ENCODE data around the gene MRPS23. TPM values are rescaled to one million over a fixed set of nuclear protein-coding genes. Genes with fewer than 3 reads are reported as not detected.

Gene MRPS23
- total and polyA plus RNA-seq, 2 experiments from 2014 or later = 33.4 to 61.1 TPM

DNA sequence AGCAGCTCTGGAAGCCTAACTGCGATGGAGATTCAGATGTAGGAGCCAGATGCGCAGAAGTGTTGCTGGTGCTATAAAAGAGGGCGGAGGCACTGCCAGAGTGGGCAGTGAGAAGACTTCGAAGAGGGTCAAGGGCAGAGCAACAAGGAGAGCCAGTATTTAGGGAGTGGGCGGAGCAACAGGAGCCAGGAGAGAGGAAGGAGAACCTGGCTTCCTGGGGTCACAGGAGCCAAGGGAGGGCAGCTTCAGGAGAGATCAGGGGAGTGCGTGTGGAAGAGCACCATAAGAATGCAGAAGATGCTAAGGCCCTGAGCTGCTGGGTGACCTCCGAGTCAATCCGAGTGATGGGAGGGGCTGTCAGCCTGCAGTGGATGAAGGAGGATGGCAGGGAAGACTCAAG is 14.4 kb upstream of the MRPS23 start:
- no peak overlapping the region for H3K4me2 ChIP-seq (ENCODE audit: unreplicated experiment)
- no peaks in the 10 kb centered on the region for H3K9me3 ChIP-seq (ENCODE audit: low read depth)
- 87 to 89% methylated on average over 8 of the region's 8 CpGs for WGBS, 2 experiments (ENCODE audit: low coverage in 1 of 2, low lambda C conversion rate in 2 of 2, missing lambda C conversion rate in 2 of 2)
- no peaks in the 10 kb centered on the region for H3K79me2 ChIP-seq (ENCODE audit: insufficient read depth)
- H3K9me2 ChIP-seq (ENCODE audit: insufficient read depth) = no peaks in the 10 kb centered on the region
- H3F3A ChIP-seq (ENCODE audit: insufficient read depth) = peaks cover 16% of the 10 kb centered on the region
- no peak overlapping the region for H3K4me3 ChIP-seq
- no peak for TF ChIP-seq EZH2phosphoT487 (IDR thresholded peaks at IDR 0.05; ENCODE audit: insufficient read depth, low read depth)
- no peak overlapping the region for H3K9ac ChIP-seq
- H3K36me3 ChIP-seq (ENCODE audit: low read depth) = no peaks in the 10 kb centered on the region
- no peak overlapping the region for H2AFZ ChIP-seq
- peaks cover 32% of the 10 kb centered on the region for H3K4me1 ChIP-seq (ENCODE audit: insufficient read depth)
- H3K27me3 ChIP-seq (replicated peaks; ENCODE audit: insufficient read depth) = no peaks in the 10 kb centered on the region
- in situ Hi-C loops (cut with MboI) = no loop called here
- no peaks in the 10 kb centered on the region for H4K20me1 ChIP-seq (ENCODE audit: insufficient read depth)
- H3K27ac ChIP-seq = no peak overlapping the region
- no peak for DNase-seq

DNA sequence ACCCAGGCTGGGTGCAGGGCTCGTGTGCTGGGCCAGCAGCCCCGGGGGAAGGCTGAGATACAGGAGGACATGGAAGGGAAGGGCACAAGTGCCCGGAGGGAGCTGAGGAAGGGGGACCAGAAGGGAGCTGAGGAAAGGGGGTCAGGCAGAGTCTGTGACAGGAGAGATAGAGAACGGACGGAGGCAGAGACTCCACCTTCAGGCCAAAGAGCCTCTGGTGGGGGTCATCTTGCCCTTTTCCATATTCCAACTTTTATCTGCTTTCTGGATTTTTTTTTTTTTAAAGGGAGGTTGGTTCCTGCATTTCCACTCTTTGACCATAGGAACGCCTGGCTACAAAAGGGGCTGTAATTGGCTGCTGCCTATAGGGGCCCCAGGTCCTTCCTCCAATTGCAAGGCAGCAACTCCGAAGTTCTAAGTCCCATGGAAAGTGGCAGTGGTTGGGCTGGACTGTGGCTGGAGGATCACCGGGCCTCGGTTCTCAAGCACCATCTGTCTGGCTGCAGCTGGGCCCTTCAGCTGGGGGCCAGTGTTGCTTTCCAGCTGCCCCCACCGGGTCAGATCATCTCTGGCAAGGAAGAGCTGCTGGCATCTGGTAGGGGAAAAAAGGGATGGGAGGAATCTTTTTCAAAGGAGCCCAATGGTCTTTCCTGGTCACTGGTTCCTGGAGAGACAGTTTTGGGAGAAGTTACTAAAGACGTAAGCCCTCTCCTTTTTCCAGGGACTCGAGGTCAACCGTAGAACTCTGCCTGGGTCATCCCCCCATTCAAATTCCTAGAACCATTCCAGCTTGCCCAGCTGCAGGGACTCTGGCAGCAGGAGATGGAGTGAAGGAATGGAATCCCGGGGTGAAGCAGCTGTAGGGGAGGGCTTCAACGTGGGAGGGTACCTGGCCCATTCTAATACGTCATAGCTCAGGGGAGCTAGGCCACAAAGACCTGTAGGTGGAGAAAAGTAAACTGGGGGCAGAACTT is 13.1 kb upstream of the MRPS23 start:
- DNase-seq = no peak

GRCh38 chr17:57861790-57862693 is 12.2 kb upstream of the MRPS23 start:
- DNase-seq = peak; percentile 68
- H2AFZ ChIP-seq = 0 out of 2 replicates have a peak overlapping the region, but pooled peaks have one; percentile 52
- WGBS, 2 experiments (ENCODE audit: low coverage in 1 of 2, low lambda C conversion rate in 2 of 2, missing lambda C conversion rate in 2 of 2) = 10 to 16% methylated on average over 25 to 51 of the region's 58 CpGs

More for the DNA sequence above, 13.1 kb upstream of the MRPS23 start:
- WGBS, 2 experiments (ENCODE audit: low coverage in 1 of 2, low lambda C conversion rate in 2 of 2, missing lambda C conversion rate in 2 of 2) = 80 to 82% methylated on average over 16 of the region's 16 CpGs
- H3K27ac ChIP-seq = no peak overlapping the region
- peaks cover 19% of the 10 kb centered on the region for H3K4me1 ChIP-seq (ENCODE audit: insufficient read depth)
- no peak overlapping the region for H3K4me2 ChIP-seq (ENCODE audit: unreplicated experiment)
- TF ChIP-seq EZH2phosphoT487 (IDR thresholded peaks at IDR 0.05; ENCODE audit: insufficient read depth, low read depth) (no peak), EZH2 (IDR thresholded peaks at IDR 0.05; ENCODE audit: insufficient read depth, poor library complexity, severe bottlenecking) (no peak)
- in situ Hi-C loops (cut with MboI) = no loop called here
- H2AFZ ChIP-seq = no peak overlapping the region
- no peak overlapping the region for H3K9ac ChIP-seq
- no peaks in the 10 kb centered on the region for H3K36me3 ChIP-seq (ENCODE audit: low read depth)
- no peaks in the 10 kb centered on the region for H3K79me2 ChIP-seq (ENCODE audit: insufficient read depth)
- peaks cover 12% of the 10 kb centered on the region for H3F3A ChIP-seq (ENCODE audit: insufficient read depth)
- H3K4me3 ChIP-seq = no peak overlapping the region
- H3K9me3 ChIP-seq (ENCODE audit: low read depth) = no peaks in the 10 kb centered on the region
- H3K9me2 ChIP-seq (ENCODE audit: insufficient read depth) = no peaks in the 10 kb centered on the region
- no peaks in the 10 kb centered on the region for H4K20me1 ChIP-seq (ENCODE audit: insufficient read depth)
- no peaks in the 10 kb centered on the region for H3K27me3 ChIP-seq (replicated peaks; ENCODE audit: insufficient read depth)

More at GRCh38 chr17:57861790-57862693, 12.2 kb upstream of the MRPS23 start:
- Histone ChIP-seq H3K9ac (peak overlapping the region; percentile 73), H3K27me3 (replicated peaks; ENCODE audit: insufficient read depth) (no peaks in the 10 kb centered on the region), H3F3A (ENCODE audit: insufficient read depth) (0 out of 2 replicates have a peak, but pooled peaks cover 3% of the 10 kb centered on the region), H3K4me2 (ENCODE audit: unreplicated experiment) (peak overlapping the region; percentile 92), H3K27ac (no peak overlapping the region), H3K79me2 (ENCODE audit: insufficient read depth) (no peaks in the 10 kb centered on the region), H3K9me3 (ENCODE audit: low read depth) (no peaks in the 10 kb centered on the region), H3K9me2 (ENCODE audit: insufficient read depth) (no peaks in the 10 kb centered on the region), H3K4me1 (ENCODE audit: insufficient read depth) (peaks cover 12% of the 10 kb centered on the region), H4K20me1 (ENCODE audit: insufficient read depth) (no peaks in the 10 kb centered on the region), H3K4me3 (peak overlapping the region; percentile 68), H3K36me3 (ENCODE audit: low read depth) (no peaks in the 10 kb centered on the region)
- in situ Hi-C loops (cut with MboI) = no loop called here
- TF ChIP-seq EZH2 (IDR thresholded peaks at IDR 0.05; ENCODE audit: insufficient read depth, poor library complexity, severe bottlenecking) (no peak), EZH2phosphoT487 (IDR thresholded peaks at IDR 0.05; ENCODE audit: insufficient read depth, low read depth) (no peak)
